BLaER1 (cell line): ENCODE results near the gene UBE4B.
"Not testable (repeated sequence)": the region's sequence is repeated elsewhere in the genome, so short reads cannot be mapped to it uniquely, and the experiment has no call there.

ENCODE experiments used
- H3K27ac ChIP-seq: shearing (Covaris generic); formaldehyde crosslinking; 2 replicates; pipeline ENCODE4 v1.8.1; 2022
- H3K27me3 ChIP-seq: shearing (Covaris generic); formaldehyde crosslinking; 2 replicates; pipeline ENCODE4 v1.8.1; 2022
- H3K36me3 ChIP-seq: shearing (Covaris generic); formaldehyde crosslinking; 2 replicates; pipeline ENCODE4 v1.8.1; 2022
- H3K4me1 ChIP-seq: shearing (Covaris generic); formaldehyde crosslinking; 2 replicates; pipeline ENCODE4 v1.8.1; 2022
- H3K4me2 ChIP-seq: shearing (Covaris generic); formaldehyde crosslinking; 2 replicates; pipeline ENCODE4 v1.8.1; 2022
- H3K4me3 ChIP-seq: shearing (Covaris generic); formaldehyde crosslinking; 2 replicates; pipeline ENCODE4 v1.8.1; 2022
- H3K9ac ChIP-seq: shearing (Covaris generic); formaldehyde crosslinking; 2 replicates; pipeline ENCODE4 v1.8.1; 2022
- H3K9me3 ChIP-seq: shearing (Covaris generic); formaldehyde crosslinking; 2 replicates; pipeline ENCODE4 v1.8.1; 2022
- H4K20me1 ChIP-seq: shearing (Covaris generic); formaldehyde crosslinking; 2 replicates; pipeline ENCODE4 v1.8.1; 2022
- Cebpa-rat ChIP-seq: shearing (Covaris generic); IDR thresholded peaks from 2 replicates; pipeline ENCODE4 v1.8.1; 2022

UBE4B gene

GRCh38 chr1:10212476-10212875 is 179.7 kb downstream of the UBE4B start:
- peak overlapping the region; percentile 92 for H3K4me2 ChIP-seq
- no peaks in the 10 kb centered on the region for H3K36me3 ChIP-seq
- no peak overlapping the region for H3K4me3 ChIP-seq
- H4K20me1 ChIP-seq = peaks cover 53% of the 10 kb centered on the region
- no peak overlapping the region for H3K27ac ChIP-seq
- H3K9me3 ChIP-seq = no peaks in the 10 kb centered on the region
- H3K4me1 ChIP-seq = peaks cover 28% of the 10 kb centered on the region
- TF ChIP-seq Cebpa-rat = no peak
- H3K9ac ChIP-seq = no peak overlapping the region
- no peaks in the 10 kb centered on the region for H3K27me3 ChIP-seq

- H3K9me3 ChIP-seq = no peaks in the 10 kb centered on the region
- H3K4me2 ChIP-seq = no peak overlapping the region; the same call in 1 of the 2 replicates
- no peak overlapping the region for H3K4me3 ChIP-seq
- TF ChIP-seq Cebpa-rat = no peak
- H3K27ac ChIP-seq = no peak overlapping the region
- H4K20me1 ChIP-seq = peaks cover 61% of the 10 kb centered on the region
- H3K4me1 ChIP-seq = peaks cover 28% of the 10 kb centered on the region
- H3K27me3 ChIP-seq = no peaks in the 10 kb centered on the region
- no peaks in the 10 kb centered on the region for H3K36me3 ChIP-seq
- H3K9ac ChIP-seq = no peak overlapping the region
Measured at GRCh38 chr1:10213186-10213705, 180.5 kb downstream of the UBE4B start.

GRCh38 chr1:10216090-10216749 is 183.5 kb downstream of the UBE4B start:
- Histone ChIP-seq H3K27ac (no peak overlapping the region), H3K36me3 (no peaks in the 10 kb centered on the region), H3K4me3 (no peak overlapping the region), H3K9me3 (no peaks in the 10 kb centered on the region), H3K27me3 (no peaks in the 10 kb centered on the region), H3K4me2 (no peak overlapping the region), H3K9ac (no peak overlapping the region), H3K4me1 (peaks cover 21% of the 10 kb centered on the region), H4K20me1 (peaks cover 75% of the 10 kb centered on the region)
- TF ChIP-seq Cebpa-rat = no peak

DNA sequence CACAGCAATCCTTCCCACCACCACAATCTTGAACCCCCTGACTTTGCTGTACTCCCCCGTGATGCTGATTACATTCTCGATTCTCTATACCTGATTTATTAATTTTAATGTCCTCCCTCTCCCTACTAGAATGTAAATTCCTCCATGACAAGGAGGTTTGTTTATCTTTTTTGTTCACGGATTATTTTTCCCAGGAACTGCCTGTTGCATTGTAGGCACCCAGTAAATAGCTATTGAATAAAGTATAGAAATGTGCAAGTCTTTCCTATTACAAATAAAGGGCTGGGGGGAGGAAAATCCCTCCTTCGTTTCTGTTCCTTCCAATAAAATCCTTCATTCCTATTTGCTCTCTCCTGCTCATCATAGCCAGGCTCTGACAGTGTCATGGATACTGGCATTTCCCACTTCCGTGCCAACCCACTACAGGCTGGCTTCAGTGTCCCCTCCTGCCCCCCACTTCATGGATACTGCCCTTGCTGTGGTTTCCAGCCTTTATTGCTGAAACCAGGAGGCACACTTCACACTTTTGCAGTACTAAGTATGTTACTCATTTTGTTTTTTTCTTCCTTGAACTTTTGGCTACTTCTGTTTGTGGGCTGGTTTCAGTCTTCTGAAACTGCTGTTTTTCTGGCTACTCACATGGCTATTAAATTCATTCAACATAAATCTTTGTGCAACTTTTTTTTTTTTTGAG is 185.1 kb downstream of the UBE4B start:
- 0 out of 2 replicates have a peak, but pooled peaks cover 8% of the 10 kb centered on the region for H3K4me1 ChIP-seq
- H3K27me3 ChIP-seq = no peaks in the 10 kb centered on the region
- no peak overlapping the region for H3K4me2 ChIP-seq
- H3K9ac ChIP-seq = no peak overlapping the region
- H3K27ac ChIP-seq = no peak overlapping the region
- no peak overlapping the region for H3K4me3 ChIP-seq
- H4K20me1 ChIP-seq = peaks cover 75% of the 10 kb centered on the region
- H3K9me3 ChIP-seq = no peaks in the 10 kb centered on the region
- H3K36me3 ChIP-seq = no peaks in the 10 kb centered on the region
- no peak for TF ChIP-seq Cebpa-rat

DNA sequence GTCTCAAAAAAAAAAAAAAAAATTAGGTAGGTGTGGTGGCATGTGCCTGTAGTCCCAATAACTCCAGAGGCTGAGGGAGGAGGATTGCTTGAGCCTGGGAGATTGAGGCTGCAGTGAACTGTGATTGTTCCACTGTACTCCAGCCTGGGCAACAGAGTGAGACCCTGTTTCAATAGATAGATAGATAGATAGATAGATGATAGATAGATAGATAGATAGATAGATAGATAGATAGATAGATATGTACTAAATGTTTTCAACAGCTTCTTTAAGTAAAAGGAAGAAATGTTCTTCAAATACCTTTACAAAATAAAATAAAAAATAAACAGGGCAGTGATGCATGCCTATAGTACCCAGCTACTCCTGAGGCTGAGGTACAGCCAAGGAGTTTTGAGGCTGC is 187.4 kb downstream of the UBE4B start:
- TF ChIP-seq Cebpa-rat = no peak
- H4K20me1 ChIP-seq = peaks cover 70% of the 10 kb centered on the region
- H3K27me3 ChIP-seq = no peaks in the 10 kb centered on the region

GRCh38 chr1:10220657-10221056 is 187.9 kb downstream of the UBE4B start:
- H3K4me1 ChIP-seq, H3K4me2 ChIP-seq, H3K27me3 ChIP-seq, H3K4me3 ChIP-seq, H3K9ac ChIP-seq, H3K27ac ChIP-seq: not testable (repeated sequence)
- peaks cover 23% of the 10 kb centered on the region for H3K9me3 ChIP-seq
- H4K20me1 ChIP-seq = peaks cover 70% of the 10 kb centered on the region
- H3K36me3 ChIP-seq = peaks cover 17% of the 10 kb centered on the region; the same call in 1 of the 2 replicates

More for the DNA sequence above, 187.4 kb downstream of the UBE4B start:
- Histone ChIP-seq H3K9ac (no peak overlapping the region), H3K27ac (no peak overlapping the region), H3K4me3 (no peak overlapping the region), H3K36me3 (peaks cover 16% of the 10 kb centered on the region; the same call in 1 of the 2 replicates), H3K4me2 (no peak overlapping the region), H3K4me1 (no peaks in the 10 kb centered on the region), H3K9me3 (peaks cover 19% of the 10 kb centered on the region)

DNA sequence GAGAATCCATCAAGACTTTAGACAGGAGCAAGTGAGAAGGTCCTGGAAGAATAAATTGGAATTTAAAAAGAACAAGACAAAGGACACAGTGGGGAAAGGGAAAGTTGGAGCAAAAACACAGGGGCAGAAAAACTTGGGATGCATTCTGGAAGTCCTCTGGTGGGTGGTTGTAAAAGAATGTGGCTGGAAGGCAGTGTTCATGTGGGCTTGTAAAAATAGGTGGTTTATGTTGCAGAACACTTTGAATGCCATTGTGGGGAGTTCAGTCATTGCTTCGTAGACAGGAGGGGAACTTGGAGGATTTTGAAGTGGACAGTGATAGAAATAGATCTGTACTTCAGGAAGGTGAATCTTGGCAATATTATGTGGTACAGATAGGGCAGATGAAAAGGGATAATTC is 192.8 kb downstream of the UBE4B start:
- peaks cover 29% of the 10 kb centered on the region for H3K9me3 ChIP-seq
- no peak overlapping the region for H3K4me3 ChIP-seq
- no peak for TF ChIP-seq Cebpa-rat
- no peaks in the 10 kb centered on the region for H3K27me3 ChIP-seq
- no peak overlapping the region for H3K9ac ChIP-seq
- H3K36me3 ChIP-seq = peaks cover 21% of the 10 kb centered on the region; the same call in 1 of the 2 replicates
- H4K20me1 ChIP-seq = peaks cover 80% of the 10 kb centered on the region
- no peaks in the 10 kb centered on the region for H3K4me1 ChIP-seq
- no peak overlapping the region for H3K27ac ChIP-seq
- no peak overlapping the region for H3K4me2 ChIP-seq

GRCh38 chr1:10228528-10228927 is 195.8 kb downstream of the UBE4B start:
- TF ChIP-seq Cebpa-rat = no peak
- Histone ChIP-seq H4K20me1 (peaks cover 80% of the 10 kb centered on the region), H3K27me3 (no peaks in the 10 kb centered on the region)

GRCh38 chr1:10229903-10230302 is 197.1 kb downstream of the UBE4B start:
- Histone ChIP-seq H4K20me1 (peaks cover 78% of the 10 kb centered on the region), H3K9ac (no peak overlapping the region), H3K27ac (no peak overlapping the region), H3K27me3 (no peaks in the 10 kb centered on the region), H3K4me2 (no peak overlapping the region), H3K9me3 (peaks cover 13% of the 10 kb centered on the region), H3K36me3 (peaks cover 26% of the 10 kb centered on the region), H3K4me3 (no peak overlapping the region), H3K4me1 (no peaks in the 10 kb centered on the region)
- TF ChIP-seq Cebpa-rat = no peak

More at GRCh38 chr1:10228528-10228927, 195.8 kb downstream of the UBE4B start:
- H3K36me3 ChIP-seq = peaks cover 26% of the 10 kb centered on the region; the same call in 1 of the 2 replicates
- no peaks in the 10 kb centered on the region for H3K4me1 ChIP-seq
- no peak overlapping the region for H3K27ac ChIP-seq
- no peak overlapping the region for H3K4me2 ChIP-seq
- H3K9ac ChIP-seq = no peak overlapping the region
- H3K9me3 ChIP-seq = peaks cover 27% of the 10 kb centered on the region
- H3K4me3 ChIP-seq = no peak overlapping the region
